HTERT RPE-1 (cell line): Measurements from ENCODE around the gene ST6GALNAC4.

Experiments used
- in situ Hi-C: fragments of 300-500 bp; cut with MboI; formaldehyde crosslinking; loops from 4 replicates; pipeline ENCODE4 v1.14.3; 2020; ENCODE audit warnings: low sequenced_read_pairs

ST6GALNAC4 gene

DNA sequence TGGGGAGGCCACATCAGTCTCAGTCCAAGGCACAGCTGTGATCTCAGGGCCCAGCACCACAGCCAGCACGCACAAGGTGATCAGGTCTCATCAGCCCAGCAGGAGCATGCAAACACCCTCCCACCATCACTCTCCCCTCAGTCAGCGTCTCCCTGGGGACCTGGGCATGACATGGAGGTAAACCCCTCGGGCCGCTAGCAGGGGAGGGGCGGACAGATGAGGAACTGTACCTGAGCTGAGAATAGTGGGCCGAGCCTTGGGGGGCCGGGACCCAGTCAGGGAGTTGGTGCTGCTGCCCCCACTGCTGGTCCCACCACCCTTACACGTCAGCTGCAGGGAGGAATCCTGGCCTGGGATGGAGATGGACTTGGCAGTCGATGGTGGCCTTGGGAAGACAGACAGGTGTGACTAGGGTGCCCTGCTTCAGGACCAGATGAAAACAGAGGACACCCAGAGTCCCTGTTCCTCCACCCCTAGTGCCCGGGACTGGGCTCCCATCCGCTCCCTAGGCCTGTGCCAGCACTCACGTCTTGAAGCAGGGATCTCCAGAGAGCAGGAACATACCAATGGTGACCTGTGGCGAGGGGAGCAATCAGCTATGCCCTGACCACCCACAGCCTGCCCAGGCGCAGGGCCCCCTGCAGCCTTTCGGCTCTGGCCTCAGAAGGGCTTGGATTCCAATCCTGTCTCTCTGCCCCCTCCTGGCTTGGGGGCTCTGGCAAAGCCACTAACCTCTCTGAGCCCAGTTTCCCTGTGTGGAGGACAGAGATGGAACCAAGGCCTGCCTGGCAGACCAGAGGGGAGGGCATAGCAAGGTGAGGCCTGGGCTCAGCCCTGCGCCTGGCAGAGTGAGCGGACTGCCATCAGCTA is 31.2 kb upstream of the ST6GALNAC4 start:
- in situ Hi-C loops = no loop called here

DNA sequence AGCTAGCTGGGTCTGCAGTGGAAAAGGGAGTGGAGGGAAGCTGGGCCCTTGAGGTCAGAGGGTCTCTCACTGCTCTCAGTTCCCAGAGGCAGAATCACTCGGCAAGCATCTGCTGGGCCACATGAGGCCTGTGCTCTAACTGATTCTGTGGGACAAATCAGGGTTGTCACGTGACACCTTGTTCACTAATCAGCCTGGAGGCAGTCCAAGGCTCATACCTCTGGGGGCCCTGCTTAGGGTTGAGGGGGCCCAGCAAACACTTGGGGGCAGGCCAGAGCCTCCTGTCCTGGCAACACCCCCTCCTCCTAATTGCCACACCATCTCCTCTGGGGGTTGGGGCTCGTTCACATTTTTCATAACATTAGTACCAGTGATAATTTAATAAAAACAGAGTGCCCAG is 29.9 kb upstream of the ST6GALNAC4 start:
- in situ Hi-C loops = no loop called here

DNA sequence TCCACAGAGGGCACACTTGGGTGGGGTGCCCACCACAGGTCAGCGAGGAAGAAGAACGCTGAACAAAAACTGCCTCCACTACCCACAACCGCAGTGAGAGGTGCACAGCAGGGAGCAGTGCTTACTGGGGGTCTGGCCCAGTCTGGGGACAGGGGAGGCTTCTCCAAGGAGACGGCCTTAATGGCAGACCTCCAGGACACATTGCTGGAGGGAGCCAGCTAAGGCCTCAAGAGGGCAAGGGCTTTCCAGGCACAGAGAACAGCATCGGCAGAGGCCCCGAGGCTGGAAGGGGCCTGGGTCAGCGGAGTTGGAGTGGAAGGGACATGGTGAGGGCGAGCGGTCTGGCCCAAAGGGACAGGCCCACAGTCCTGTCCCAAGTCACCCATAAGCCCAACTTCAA is 29.1 kb upstream of the ST6GALNAC4 start:
- in situ Hi-C loops = no loop called here

GRCh38 chr9:127945338-127945737 is 28.5 kb upstream of the ST6GALNAC4 start:
- in situ Hi-C loops = no loop called here

DNA sequence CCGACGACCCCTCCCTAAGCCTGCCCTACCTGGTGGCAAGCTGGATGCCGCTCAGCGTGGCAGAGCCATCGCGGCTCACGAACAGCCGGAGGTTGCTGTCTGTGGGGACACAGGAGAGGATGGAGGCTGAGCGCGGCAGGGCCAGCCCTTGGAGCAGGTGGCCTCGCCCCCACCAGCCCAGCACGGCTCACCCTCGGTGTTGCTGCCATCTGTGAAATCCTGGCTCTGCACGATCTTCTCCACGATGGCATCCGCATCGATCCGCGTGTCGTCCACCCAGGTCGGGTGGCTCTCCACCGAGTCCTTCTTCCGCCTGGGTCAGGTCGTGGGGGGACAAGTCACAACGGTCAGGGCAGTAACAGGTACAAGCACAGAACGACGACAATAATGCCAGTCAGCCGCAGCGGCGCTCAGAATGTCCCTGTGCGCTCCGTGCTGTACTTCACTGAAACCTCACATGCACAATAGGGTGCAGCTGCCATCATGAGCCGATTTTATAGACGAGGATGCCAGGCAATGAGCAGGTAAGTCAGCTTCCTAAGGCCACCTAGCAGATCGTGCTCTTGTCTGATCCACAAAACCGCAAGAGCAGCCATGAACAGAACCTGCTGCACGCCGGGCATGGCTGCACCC is 27.9 kb upstream of the ST6GALNAC4 start:
- in situ Hi-C loops = no loop called here

DNA sequence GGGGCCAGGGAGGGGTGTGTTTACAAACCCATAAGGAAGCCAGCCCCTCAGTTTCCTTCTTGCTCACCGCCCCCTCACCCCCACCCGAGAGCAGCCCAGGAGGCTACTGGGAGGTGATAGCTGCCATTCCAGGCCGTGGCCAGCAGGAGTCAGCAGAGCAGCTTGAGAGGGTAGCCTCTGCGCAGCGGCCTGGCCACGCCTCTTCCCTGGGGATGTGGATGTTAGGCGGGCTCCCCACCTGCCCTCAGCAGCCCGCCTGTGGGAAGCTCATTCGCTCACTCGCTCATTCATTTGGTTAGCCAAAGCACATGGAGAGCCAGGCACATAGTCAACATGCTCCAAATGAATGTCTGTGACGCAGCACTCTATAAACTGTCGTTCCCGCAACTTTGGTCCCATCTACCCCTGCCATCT is 26.9 kb upstream of the ST6GALNAC4 start:
- in situ Hi-C loops = no loop called here

- in situ Hi-C loops = no loop called here
These were observed 26.3 kb upstream of the ST6GALNAC4 start for GRCh38 chr9:127943011-127943662.

- in situ Hi-C loops = no loop called here
These were observed 25.6 kb upstream of the ST6GALNAC4 start for GRCh38 chr9:127942216-127943010.

GRCh38 chr9:127941961-127942215 is 25.0 kb upstream of the ST6GALNAC4 start:
- in situ Hi-C loops = no loop called here

- in situ Hi-C loops = no loop called here
These were observed 24.5 kb upstream of the ST6GALNAC4 start for GRCh38 chr9:127941062-127941960.

DNA sequence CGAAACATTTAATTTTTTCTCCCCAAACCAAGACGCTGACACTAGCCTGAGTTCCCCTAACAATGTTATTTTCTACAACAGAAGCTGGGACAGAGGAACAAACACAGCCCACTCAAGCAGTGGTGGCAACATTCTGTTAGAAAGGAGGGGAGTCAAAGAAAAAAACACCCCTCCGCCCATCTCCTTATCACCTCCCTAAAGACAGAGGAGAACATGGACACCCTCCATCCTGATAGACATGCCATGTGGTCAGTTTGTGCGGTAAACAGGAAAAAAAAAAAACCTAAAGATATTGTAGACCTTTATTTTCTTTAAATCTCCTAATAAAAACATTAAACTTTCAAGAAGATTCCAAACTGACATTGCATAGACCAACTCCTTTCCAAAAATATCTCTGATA is 23.8 kb upstream of the ST6GALNAC4 start:
- in situ Hi-C loops = no loop called here

- in situ Hi-C loops = no loop called here
These were observed 21.5 kb upstream of the ST6GALNAC4 start for GRCh38 chr9:127938298-127938690.

DNA sequence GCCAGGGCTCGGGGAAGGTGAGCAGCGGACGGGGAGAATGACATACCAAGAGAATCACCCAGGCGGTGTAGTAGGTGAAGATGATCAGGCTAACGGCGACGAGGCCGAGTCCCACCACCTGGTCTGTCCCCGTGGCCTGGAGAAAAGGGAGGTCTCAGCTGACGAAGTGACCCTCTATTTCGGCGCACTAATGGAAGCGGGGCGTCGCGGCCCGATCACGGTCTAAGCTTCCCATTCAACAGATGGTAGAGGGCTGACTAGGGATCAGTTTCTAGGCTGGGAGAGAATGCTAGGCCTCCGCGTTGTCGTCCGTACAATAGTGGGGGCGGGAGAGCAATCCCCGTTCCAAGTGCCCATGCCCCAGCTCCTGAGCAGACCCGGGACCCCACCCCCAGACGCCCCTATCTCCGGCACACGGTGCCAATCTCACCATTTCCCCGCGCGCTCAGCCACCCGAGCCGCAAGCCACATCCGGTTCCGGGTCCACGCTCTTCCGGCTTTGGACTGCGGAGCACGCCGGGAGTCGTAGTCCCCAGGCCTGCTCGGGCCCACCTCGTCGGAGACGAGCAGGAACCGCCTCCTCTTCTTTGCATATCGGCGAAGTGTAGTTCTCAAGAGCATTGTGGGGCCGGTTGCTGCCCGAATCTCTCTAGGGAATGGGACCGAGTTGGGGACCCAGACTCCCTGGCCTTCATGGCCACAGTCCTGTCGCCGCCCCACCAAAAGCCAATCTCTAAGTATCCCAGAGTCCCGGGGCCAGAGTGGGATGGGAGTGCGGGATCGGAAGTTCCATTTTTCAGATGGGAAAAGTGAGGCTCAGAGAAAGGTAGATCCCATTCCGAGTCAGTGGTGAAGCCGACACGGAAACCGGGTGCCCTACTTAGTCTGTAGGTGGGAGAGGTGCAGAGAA is 20.8 kb upstream of the ST6GALNAC4 start, which contains the start of gene DPM2:
Gene DPM2, minus strand, starts transcription at position 467 of the 910 bp plus-strand sequence. Its CDS starts 34 bp downstream, at position 433.
- in situ Hi-C loops = no loop called here

GRCh38 chr9:127937056-127937387 is 20.2 kb upstream of the ST6GALNAC4 start:
- in situ Hi-C loops = no loop called here

GRCh38 chr9:127936347-127936852 is 19.6 kb upstream of the ST6GALNAC4 start:
- in situ Hi-C loops = no loop called here

- in situ Hi-C loops = no loop called here
These were observed 19.0 kb upstream of the ST6GALNAC4 start for GRCh38 chr9:127935765-127936221.

GRCh38 chr9:127934986-127935385 is 18.1 kb upstream of the ST6GALNAC4 start:
- in situ Hi-C loops = no loop called here

- in situ Hi-C loops = no loop called here
These were observed 17.4 kb upstream of the ST6GALNAC4 start for GRCh38 chr9:127934248-127934647.
